Measurements from ENCODE around the gene NCOA1. TPM values are rescaled to one million over a fixed set of nuclear protein-coding genes. Genes with fewer than 3 reads are reported as not detected.
"Not testable (repeated sequence)": the region's sequence is repeated elsewhere in the genome, so short reads cannot be mapped to it uniquely, and the experiment has no call there.

The NCOA1 gene
- total RNA-seq, 1 experiment from 2014 or later = 24.6 TPM

DNA sequence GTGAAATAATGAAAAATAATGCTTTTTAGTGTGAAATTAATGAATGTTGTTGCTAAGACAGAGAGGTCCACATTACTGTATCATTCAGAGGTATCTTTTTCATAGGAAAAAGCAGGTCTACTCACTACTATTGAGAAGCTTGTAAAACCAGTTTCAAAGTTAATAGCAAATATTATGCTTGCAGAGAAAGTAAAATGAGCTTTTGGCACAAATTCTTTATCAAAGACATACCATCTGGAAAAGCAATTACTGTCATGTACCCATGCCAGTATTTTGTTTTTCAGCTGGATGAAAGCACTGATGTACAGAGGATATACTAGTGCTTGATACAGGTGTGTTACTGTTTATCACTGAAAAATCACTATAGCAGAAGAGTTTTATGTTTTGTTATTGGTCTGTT lies 77.5 kb downstream of the NCOA1 start:
- DNase-seq (ENCODE audit: low read depth, low spot score) = no peak
- Histone ChIP-seq H3K4me1 (ENCODE audit: control insufficient read depth, insufficient read depth, low read length) (no peaks in the 10 kb centered on the region), H3K36me3 (ENCODE audit: control insufficient read depth, insufficient read depth, low read length) (no peaks in the 10 kb centered on the region), H3K27me3 (ENCODE audit: control insufficient read depth, insufficient read depth, low read length) (no peaks in the 10 kb centered on the region), H3K9me3 (ENCODE audit: control insufficient read depth, insufficient read depth, low read depth, low read length) (no peaks in the 10 kb centered on the region; the same call in 1 of the 2 replicates), H3K4me3 (ENCODE audit: low read depth in 2 of 2, low read length in 2 of 2) (no peak overlapping the region), H3K27ac (ENCODE audit: low read length) (no peak overlapping the region)
- ATAC-seq = no peak
- TF ChIP-seq POLR2AphosphoS5 (IDR thresholded peaks at IDR 0.05; ENCODE audit: low read depth, low read length) = no peak
- ChIA-PET POLR2A (interaction anchor here (0.6 kb wide), 1 partner anchor 24 kb away, joined by 4 read pairs; no protein-coding TSS in a partner anchor), CTCF (no interaction called here)
- intact Hi-C loops (cut with micrococcal nuclease; ENCODE audit: unreplicated experiment) = no loop called here
- no TSS peak for BruUV-seq (replicated peaks)
- in situ Hi-C loops (cut with HindIII; ENCODE audit: low pct_unique_long_range_greater_than_20kb, low sequenced_read_pairs) = no loop called here

DNA sequence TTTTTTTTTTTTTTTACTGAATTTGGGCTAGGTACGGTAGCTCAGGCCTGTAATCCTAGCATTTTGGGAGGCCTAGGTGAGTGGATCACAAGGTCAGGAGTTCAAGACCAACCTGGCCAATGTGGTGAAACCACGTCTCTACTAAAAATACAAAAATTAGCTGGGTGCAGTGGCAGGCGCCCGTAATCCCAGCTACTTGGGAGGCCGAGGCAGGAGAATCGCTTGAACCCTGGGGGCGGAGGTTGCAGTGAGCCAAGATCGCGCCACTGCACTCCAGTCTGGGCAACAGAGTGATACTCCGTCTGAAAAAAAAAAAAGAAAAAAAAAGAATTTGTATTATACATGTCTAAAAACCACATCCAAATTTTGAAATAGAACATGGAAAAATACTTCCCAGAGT lies 78.5 kb downstream of the NCOA1 start:
- H3K27ac ChIP-seq (ENCODE audit: low read length); in situ Hi-C loops (cut with HindIII; ENCODE audit: low pct_unique_long_range_greater_than_20kb, low sequenced_read_pairs); H3K36me3 ChIP-seq (ENCODE audit: control insufficient read depth, insufficient read depth, low read length); H3K27me3 ChIP-seq (ENCODE audit: control insufficient read depth, insufficient read depth, low read length); POLR2A ChIA-PET; H3K9me3 ChIP-seq (ENCODE audit: control insufficient read depth, insufficient read depth, low read depth, low read length); H3K4me1 ChIP-seq (ENCODE audit: control insufficient read depth, insufficient read depth, low read length); intact Hi-C loops (cut with micrococcal nuclease; ENCODE audit: unreplicated experiment); BruUV-seq (replicated peaks); DNase-seq (ENCODE audit: low read depth, low spot score); ATAC-seq; H3K4me3 ChIP-seq (ENCODE audit: low read depth in 2 of 2, low read length in 2 of 2): not testable (repeated sequence)
- CTCF ChIA-PET = interaction anchor here (0.6 kb wide), 1 partner anchor 209 kb away, joined by 4 read pairs; no protein-coding TSS in a partner anchor

DNA sequence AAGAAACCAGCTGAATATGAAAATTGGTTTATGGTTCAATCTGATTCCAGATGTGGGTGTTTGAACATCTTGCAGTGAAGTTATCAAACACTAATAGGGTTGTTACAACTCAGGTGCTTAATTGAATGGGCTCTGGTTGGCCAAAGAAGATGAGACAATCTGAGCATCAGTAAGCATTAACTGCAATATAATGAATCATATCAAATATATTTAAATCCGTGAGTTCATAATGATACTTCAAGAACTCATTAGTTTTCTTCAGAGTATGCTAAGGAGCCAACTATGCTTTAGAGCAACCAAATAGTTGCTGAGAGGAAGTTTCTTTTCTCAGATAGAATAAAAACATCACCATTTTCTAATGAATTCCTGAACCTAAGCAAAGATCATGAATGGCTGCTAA lies 79.2 kb downstream of the NCOA1 start:
- CTCF ChIA-PET = no interaction called here
- H3K4me1 ChIP-seq (ENCODE audit: control insufficient read depth, insufficient read depth, low read length) = no peaks in the 10 kb centered on the region
- POLR2A ChIA-PET = no interaction called here
- TF ChIP-seq SIN3A (IDR thresholded peaks at IDR 0.05; ENCODE audit: borderline replicate concordance, insufficient read depth, low read depth, low read length) = no peak
- TF ChIP-seq, protein P1, sequence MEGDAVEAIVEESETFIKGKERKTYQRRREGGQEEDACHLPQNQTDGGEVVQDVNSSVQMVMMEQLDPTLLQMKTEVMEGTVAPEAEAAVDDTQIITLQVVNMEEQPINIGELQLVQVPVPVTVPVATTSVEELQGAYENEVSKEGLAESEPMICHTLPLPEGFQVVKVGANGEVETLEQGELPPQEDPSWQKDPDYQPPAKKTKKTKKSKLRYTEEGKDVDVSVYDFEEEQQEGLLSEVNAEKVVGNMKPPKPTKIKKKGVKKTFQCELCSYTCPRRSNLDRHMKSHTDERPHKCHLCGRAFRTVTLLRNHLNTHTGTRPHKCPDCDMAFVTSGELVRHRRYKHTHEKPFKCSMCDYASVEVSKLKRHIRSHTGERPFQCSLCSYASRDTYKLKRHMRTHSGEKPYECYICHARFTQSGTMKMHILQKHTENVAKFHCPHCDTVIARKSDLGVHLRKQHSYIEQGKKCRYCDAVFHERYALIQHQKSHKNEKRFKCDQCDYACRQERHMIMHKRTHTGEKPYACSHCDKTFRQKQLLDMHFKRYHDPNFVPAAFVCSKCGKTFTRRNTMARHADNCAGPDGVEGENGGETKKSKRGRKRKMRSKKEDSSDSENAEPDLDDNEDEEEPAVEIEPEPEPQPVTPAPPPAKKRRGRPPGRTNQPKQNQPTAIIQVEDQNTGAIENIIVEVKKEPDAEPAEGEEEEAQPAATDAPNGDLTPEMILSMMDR (IDR thresholded peaks at IDR 0.05) = no peak
- TF ChIP-seq, protein P2, sequence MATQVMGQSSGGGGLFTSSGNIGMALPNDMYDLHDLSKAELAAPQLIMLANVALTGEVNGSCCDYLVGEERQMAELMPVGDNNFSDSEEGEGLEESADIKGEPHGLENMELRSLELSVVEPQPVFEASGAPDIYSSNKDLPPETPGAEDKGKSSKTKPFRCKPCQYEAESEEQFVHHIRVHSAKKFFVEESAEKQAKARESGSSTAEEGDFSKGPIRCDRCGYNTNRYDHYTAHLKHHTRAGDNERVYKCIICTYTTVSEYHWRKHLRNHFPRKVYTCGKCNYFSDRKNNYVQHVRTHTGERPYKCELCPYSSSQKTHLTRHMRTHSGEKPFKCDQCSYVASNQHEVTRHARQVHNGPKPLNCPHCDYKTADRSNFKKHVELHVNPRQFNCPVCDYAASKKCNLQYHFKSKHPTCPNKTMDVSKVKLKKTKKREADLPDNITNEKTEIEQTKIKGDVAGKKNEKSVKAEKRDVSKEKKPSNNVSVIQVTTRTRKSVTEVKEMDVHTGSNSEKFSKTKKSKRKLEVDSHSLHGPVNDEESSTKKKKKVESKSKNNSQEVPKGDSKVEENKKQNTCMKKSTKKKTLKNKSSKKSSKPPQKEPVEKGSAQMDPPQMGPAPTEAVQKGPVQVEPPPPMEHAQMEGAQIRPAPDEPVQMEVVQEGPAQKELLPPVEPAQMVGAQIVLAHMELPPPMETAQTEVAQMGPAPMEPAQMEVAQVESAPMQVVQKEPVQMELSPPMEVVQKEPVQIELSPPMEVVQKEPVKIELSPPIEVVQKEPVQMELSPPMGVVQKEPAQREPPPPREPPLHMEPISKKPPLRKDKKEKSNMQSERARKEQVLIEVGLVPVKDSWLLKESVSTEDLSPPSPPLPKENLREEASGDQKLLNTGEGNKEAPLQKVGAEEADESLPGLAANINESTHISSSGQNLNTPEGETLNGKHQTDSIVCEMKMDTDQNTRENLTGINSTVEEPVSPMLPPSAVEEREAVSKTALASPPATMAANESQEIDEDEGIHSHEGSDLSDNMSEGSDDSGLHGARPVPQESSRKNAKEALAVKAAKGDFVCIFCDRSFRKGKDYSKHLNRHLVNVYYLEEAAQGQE (IDR thresholded peaks at IDR 0.05; ENCODE audit: insufficient read depth in 1 of 2, low read depth in 2 of 2, low read length in 1 of 2) = no peak
- H3K27ac ChIP-seq (ENCODE audit: low read length) = no peak overlapping the region
- no peaks in the 10 kb centered on the region for H3K36me3 ChIP-seq (ENCODE audit: control insufficient read depth, insufficient read depth, low read length)
- H3K27me3 ChIP-seq (ENCODE audit: control insufficient read depth, insufficient read depth, low read length) = no peaks in the 10 kb centered on the region
- DNase-seq (ENCODE audit: low read depth, low spot score) (no peak), ATAC-seq (no peak)
- no peaks in the 10 kb centered on the region; the same call in 1 of the 2 replicates for H3K9me3 ChIP-seq (ENCODE audit: control insufficient read depth, insufficient read depth, low read depth, low read length)
- no peak overlapping the region for H3K4me3 ChIP-seq (ENCODE audit: low read depth in 2 of 2, low read length in 2 of 2)
- in situ Hi-C loops (cut with HindIII; ENCODE audit: low pct_unique_long_range_greater_than_20kb, low sequenced_read_pairs) (no loop called here), intact Hi-C loops (cut with micrococcal nuclease; ENCODE audit: unreplicated experiment) (no loop called here)
- no TSS peak for BruUV-seq (replicated peaks)

Measured in Panc1 (cell line).